Right kidney (tissue), 1 donor: ENCODE results near the gene PPIE.
"Not testable (repeated sequence)": the region's sequence is repeated elsewhere in the genome, so short reads cannot be mapped to it uniquely, and the experiment has no call there.

Experiments
- DNase-seq: peaks from one replicate; pipeline ENCODE4 v3.0.0-alpha.2; 2016

PPIE gene

DNA sequence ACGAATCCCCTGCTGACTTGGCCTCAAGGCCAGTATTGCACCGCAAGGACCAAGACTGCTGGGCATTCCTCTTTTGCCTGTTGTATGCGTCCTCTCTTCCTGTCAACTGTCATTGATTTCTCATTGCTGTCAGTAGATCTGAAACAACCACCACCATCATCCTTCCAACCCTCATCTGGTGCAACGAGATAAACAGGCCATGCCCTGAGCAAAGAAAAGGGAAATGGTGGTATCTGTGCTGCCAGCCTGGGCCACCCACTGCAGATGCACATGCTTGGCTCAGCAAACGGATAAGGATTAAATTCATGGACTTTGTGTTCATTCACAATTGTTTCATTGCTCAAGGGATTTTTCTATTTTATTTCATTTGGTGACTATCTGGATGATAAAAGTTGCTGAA is 18.8 kb downstream of the PPIE start:
- DNase-seq = no peak

- no peak for DNase-seq
Measured at GRCh38 chr1:39758556-39759435, 20.1 kb downstream of the PPIE start.

DNA sequence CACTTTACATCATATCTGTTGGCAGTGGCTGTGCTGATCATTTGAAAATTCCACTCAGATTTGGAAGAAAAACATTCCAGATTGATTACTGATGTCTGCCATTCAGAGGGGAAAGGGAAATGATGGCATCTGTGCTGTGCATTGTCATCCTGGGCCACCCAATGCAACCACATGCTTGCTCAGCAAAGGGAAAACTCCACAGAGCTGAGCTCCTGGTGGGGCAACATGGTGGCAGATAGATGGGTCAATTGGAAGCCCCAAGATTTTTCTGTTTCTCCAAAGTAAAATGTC is 20.7 kb downstream of the PPIE start:
- no peak for DNase-seq

GRCh38 chr1:39760074-39761008 is 21.7 kb downstream of the PPIE start:
- no peak for DNase-seq

GRCh38 chr1:39761016-39761415 is 22.3 kb downstream of the PPIE start:
- no peak for DNase-seq

- DNase-seq = no peak
Measured at GRCh38 chr1:39761557-39762260, 23.0 kb downstream of the PPIE start.

GRCh38 chr1:39762550-39763540 is 24.2 kb downstream of the PPIE start:
- no peak for DNase-seq

DNA sequence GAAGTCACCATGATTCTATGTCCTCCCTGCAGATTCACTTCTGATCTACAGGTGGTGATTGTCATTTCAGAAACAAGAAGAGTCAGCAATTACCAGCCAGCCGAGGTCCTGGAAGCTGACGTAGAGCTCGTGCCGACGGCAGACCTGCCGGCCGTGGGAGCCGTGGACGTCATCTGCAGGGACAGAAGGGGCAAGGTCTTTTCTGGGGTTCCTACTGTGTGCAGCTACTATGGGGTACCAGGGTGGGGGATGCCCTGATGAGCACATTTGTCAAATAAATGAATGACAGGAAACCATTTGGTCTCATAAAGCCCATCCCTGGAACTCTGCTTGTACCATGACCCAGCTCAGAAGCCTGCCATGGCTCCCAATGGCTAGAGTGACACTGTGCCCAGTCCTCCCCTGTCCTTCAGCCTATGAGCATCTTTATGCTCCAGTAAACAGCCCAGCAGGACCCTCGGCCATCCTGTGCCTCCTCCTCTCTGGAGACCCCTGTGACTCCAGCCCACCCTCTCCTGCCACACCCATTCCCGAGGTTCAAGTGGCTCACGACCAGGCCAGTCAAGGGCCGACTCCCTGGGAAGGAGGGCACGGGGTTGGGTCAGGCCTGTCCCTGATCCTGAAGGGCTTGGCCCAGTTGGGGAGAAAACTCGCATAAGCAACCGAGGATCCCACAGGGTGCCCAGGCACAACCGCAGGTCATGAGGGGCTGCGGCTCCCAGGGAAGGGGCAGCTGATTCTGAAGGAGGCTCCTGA is 25.1 kb downstream of the PPIE start:
- not testable (repeated sequence) for DNase-seq

DNA sequence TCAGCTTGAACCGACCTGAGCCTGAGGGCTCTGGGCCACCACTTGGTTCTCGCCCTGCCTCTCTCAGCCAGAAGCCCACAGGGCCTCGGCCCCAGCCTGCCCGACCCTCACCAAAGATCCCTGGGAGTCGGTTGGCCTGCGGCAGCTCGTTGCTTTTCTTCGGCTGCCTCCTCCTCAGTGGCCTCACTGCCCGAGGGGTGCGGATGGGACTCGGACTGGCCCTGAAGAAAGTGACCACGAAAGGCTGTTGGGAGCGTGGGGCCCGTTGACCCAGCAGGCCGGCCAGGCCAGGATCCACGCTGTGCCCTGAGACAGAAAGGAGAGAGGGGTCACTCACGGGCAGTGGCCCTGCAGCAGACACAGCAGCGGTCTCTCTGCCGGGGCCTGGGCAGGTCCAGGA is 25.8 kb downstream of the PPIE start:
- DNase-seq = not testable (repeated sequence)

DNA sequence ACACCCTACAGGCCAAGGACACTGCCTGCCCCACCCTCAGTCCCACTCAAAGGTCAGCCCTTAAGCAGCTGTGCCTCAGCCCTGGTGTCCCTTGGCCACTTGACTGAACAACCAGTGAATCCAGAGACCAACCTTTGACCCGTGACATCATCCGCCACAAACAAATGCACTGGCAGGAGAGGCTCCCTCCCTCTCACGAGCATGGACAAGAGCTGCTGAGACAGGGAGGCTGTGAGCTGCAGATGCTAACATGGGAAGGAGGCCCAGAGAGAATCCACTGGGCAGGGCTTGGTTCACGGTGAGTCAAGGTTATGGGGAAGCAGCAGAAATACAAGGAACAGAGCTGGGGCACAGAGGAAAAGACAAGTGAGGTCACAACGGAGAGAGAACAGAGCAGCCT is 27.8 kb downstream of the PPIE start:
- DNase-seq = not testable (repeated sequence)

DNA sequence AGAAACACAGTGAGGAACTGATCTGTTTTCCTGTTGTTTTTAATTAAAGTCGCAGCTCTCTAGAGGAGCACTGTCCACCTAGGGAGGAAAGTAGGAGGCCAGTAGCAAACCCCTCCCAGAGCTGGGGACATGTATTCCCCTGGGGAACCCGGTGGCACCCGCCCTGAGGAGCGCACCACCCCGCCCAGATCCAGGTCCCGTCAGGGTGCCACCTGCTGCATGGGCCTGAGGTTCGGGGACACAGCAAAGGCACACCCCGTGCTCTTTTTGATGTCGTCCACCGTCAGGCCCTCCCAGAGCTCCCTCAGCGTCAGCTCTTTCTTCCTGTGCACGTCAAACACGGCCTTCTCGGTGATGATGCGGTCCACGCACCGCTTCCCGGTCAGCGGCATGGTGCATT is 30.8 kb downstream of the PPIE start:
- not testable (repeated sequence) for DNase-seq

DNA sequence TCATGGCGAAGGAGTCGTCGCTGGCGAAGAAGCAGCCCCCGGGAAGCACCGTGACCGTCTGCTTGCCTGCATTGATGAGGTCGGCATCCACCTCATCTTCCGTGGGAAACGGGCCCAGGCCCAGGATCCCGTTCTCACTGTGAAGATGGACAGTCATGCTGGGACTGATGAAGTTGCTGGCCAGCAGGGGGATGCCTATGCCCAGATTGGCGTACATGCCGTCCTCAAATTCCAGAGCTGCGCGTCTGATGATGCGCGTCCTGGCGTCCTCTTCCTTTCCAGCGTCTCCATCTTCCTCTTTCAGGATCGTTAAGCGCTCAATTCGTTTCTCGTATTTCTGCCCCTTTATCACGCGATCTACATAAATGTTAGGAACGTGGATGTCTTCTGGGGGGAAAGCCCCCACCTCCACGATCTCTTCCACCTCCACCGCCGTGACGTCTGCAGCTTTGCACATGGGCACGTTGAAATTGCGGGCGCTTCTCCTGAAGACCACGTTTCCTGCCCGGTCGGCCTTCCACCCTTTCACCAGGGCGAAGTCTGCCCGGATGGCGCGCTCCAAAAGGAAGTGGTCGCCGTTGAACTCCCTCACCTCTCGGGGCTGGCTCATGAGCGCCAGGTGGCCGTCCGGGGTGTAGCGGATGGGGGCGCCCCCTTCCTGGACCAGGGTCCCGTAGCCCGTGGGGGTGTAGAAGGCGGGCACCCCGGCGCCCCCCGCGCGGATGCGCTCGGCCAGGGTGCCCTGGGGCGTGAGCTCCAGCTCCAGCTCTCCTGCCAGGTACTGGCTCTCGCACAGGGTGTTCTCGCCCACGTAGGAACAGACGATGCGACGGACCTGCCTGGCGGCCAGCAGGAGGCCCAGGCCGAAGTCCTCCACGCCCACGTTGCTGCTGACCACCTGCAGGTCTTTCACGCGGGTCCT is 31.7 kb downstream of the PPIE start:
- DNase-seq = peak; percentile 30

DNA sequence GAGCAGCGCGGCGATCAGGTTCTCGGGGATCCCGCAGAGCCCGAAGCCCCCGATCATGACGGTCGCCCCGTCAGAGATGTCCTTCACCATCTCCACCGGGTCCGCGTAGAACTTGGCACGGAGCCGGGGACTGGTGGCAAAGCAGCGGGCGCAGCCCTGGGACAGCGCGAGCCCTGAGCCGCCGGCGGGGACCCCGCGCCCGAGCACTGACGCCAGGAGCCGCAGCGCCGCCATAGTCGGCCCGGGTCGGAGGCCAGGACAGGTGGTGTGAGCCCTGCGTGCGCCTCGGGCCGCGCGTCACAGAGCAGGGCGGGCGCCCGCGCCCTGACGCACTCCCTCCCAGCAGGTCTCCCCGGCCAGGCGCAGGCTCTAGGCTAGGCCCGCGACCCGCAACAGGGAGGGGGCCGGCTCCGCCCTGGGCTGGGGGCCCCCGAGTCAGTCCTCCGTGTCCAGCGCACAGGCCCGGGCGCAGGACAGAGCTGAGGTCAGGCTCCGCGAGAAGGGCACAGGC is 32.4 kb downstream of the PPIE start, which contains the start of gene OXCT2:
Gene OXCT2 (minus strand): TSS at position 327 of the 511 bp plus-strand sequence. CDS start 93 bp downstream, at position 234.
- not testable (repeated sequence) for DNase-seq

- DNase-seq = not testable (repeated sequence)
Measured at GRCh38 chr1:39773369-39773979, 34.8 kb downstream of the PPIE start.

DNA sequence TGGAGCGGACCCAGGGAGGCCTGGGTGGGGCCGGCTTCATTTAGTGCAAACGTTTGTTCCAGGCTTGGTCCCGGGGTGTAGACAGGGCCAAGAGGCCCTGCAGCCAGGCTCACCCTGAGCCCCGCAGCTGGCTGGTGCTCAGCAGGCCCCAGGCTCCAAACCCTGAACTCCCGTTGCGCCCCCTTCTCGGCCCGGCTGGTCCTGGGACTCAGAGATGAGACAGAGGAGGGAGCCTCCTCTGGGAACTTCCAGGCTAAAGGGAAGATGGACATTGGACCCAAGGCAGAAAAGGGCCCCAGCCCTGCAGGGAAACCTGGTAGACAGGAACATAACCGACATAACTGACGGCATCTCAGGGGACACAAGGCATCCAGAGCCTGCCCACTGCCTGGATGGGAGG is 36.5 kb downstream of the PPIE start:
- DNase-seq = not testable (repeated sequence)

DNA sequence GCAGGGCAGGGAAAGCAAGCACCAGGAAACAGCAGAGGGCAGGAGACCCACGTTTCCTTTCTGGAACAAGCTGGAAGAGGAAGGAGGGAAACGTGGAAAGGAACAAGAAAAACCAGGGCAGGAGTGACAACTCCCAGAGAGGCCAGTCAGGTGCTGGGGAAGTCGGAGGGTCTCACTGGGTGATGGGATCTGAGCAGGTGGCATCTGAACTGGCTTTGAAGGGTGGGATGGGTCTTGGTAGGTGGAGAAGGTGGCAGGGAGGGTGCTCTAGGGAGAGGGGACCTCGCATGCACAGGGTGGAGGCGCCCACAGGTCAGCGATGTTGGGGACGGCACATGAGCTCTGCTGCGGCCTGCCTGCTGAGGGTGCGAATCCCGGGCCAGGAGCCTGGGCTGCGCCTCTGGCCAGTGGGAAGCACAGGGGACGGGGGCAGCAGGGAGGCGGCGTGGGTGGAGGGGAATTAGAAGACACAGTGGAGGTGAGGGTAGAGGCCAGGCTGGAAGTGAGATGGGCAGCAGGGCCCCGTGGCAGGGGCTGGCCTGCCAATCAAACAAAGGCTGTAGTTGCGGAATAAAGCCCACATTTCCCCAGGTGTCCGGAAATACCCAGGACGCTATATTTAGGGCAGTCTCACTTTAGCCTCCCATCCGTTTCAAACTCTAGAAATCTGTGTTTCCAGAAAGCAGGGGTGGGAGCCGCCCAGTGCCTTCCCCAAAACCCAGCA is 37.2 kb downstream of the PPIE start:
- DNase-seq = not testable (repeated sequence)

GRCh38 chr1:39776400-39776713 is 37.7 kb downstream of the PPIE start:
- DNase-seq = no peak

GRCh38 chr1:39776886-39777285 is 38.2 kb downstream of the PPIE start:
- DNase-seq = no peak
